HEK293 (cell line): ENCODE measurements around the gene CATSPER1.

ENCODE experiments used
- BCL6B ChIP-seq: fragments of 450-650 bp; formaldehyde crosslinking; IDR thresholded peaks from 2 replicates; pipeline ENCODE4 v1.5.1; 2017; ENCODE audit warnings: missing biosample characterization, missing genetic modification characterization
- GLI2 ChIP-seq: fragments of 450-650 bp; formaldehyde crosslinking; IDR thresholded peaks from 2 replicates; pipeline ENCODE4; 2017; ENCODE audit warnings: missing biosample characterization, missing genetic modification characterization, low read depth, borderline replicate concordance
- HOXD13 ChIP-seq: sonication (generic); formaldehyde crosslinking; IDR thresholded peaks from 2 replicates; pipeline ENCODE4 v1.8.0; 2022; ENCODE audit warnings: missing genetic modification reagents, borderline replicate concordance
- MEIS1 ChIP-seq: sonication (generic); formaldehyde crosslinking; IDR thresholded peaks from 2 replicates; pipeline ENCODE4 v1.8.1; 2022; ENCODE audit warnings: missing genetic modification reagents, mild to moderate bottlenecking, borderline replicate concordance
- MYNN ChIP-seq: fragments of 450-650 bp; formaldehyde crosslinking; IDR thresholded peaks from 2 replicates; pipeline ENCODE4 v1.5.1; 2016; ENCODE audit warnings: missing biosample characterization, missing genetic modification characterization, borderline replicate concordance
- OSR2 ChIP-seq: fragments of 450-650 bp; formaldehyde crosslinking; IDR thresholded peaks from 2 replicates; pipeline ENCODE4 v1.5.1; 2016; ENCODE audit warnings: missing biosample characterization, missing genetic modification characterization
- PBX3 ChIP-seq: sonication (generic); formaldehyde crosslinking; IDR thresholded peaks from 2 replicates; pipeline ENCODE4 v1.8.1; 2022; ENCODE audit warnings: mild to moderate bottlenecking, moderate library complexity, missing genetic modification reagents
- RBAK ChIP-seq: fragments of 450-650 bp; formaldehyde crosslinking; IDR thresholded peaks from 2 replicates; pipeline ENCODE4 v1.5.1; 2016; ENCODE audit warnings: missing biosample characterization, missing genetic modification characterization
- SP2 ChIP-seq: fragments of 450-650 bp; formaldehyde crosslinking; IDR thresholded peaks from 2 replicates; pipeline ENCODE4 v1.5.1; 2016; ENCODE audit warnings: missing biosample characterization, missing genetic modification characterization
- TRIM28 ChIP-seq: IDR thresholded peaks from 2 replicates; pipeline ENCODE4 v1.6.1; 2011; ENCODE audit warnings: low read length, control low read depth, borderline replicate concordance
- TSHZ1 ChIP-seq: fragments of 450-650 bp; formaldehyde crosslinking; IDR thresholded peaks from 2 replicates; pipeline ENCODE4 v1.5.1; 2016; ENCODE audit warnings: missing biosample characterization, missing genetic modification characterization, borderline replicate concordance
- ZBTB1 ChIP-seq: fragments of 450-650 bp; formaldehyde crosslinking; IDR thresholded peaks from 2 replicates; pipeline ENCODE4 v1.5.1; 2016; ENCODE audit warnings: missing biosample characterization, missing genetic modification characterization
- ZBTB17 ChIP-seq: fragments of 450-650 bp; formaldehyde crosslinking; IDR thresholded peaks from 2 replicates; pipeline ENCODE4 v1.5.1; 2016; ENCODE audit warnings: missing biosample characterization, missing genetic modification characterization
- ZBTB21 ChIP-seq: fragments of 450-650 bp; formaldehyde crosslinking; IDR thresholded peaks from 2 replicates; pipeline ENCODE4 v1.5.1; 2017; ENCODE audit warnings: missing biosample characterization, missing genetic modification characterization
- ZBTB7A ChIP-seq: fragments of 450-650 bp; formaldehyde crosslinking; IDR thresholded peaks from 2 replicates; pipeline ENCODE4 v1.5.1; 2016; ENCODE audit warnings: low read depth, missing biosample characterization, missing genetic modification characterization
- ZEB2 ChIP-seq: fragments of 450-650 bp; formaldehyde crosslinking; IDR thresholded peaks from 2 replicates; pipeline ENCODE4 v1.5.1; 2016; ENCODE audit warnings: missing biosample characterization, missing genetic modification characterization
- ZFP3 ChIP-seq: fragments of 450-650 bp; formaldehyde crosslinking; IDR thresholded peaks from 2 replicates; pipeline ENCODE4 v1.5.1; 2016; ENCODE audit warnings: low read depth, missing biosample characterization, missing genetic modification characterization
- ZFP37 ChIP-seq: fragments of 450-650 bp; formaldehyde crosslinking; IDR thresholded peaks from 2 replicates; pipeline ENCODE4 v1.5.1; 2016; ENCODE audit warnings: missing biosample characterization, missing genetic modification characterization
- ZFP41 ChIP-seq: fragments of 450-650 bp; formaldehyde crosslinking; IDR thresholded peaks from 2 replicates; pipeline ENCODE4 v1.5.1; 2016; ENCODE audit warnings: missing biosample characterization, missing genetic modification characterization, borderline replicate concordance
- ZNF2 ChIP-seq: fragments of 450-650 bp; formaldehyde crosslinking; IDR thresholded peaks from 2 replicates; pipeline ENCODE4 v1.5.1; 2016; ENCODE audit warnings: missing biosample characterization, missing genetic modification characterization
- ZNF341 ChIP-seq: fragments of 450-650 bp; formaldehyde crosslinking; IDR thresholded peaks from 2 replicates; pipeline ENCODE4; 2016; ENCODE audit warnings: low read depth, missing biosample characterization, missing genetic modification characterization
- ZNF350 ChIP-seq: fragments of 450-650 bp; formaldehyde crosslinking; IDR thresholded peaks from 2 replicates; pipeline ENCODE4 v1.5.0; 2017; ENCODE audit warnings: missing biosample characterization, mild to moderate bottlenecking, missing genetic modification characterization
- ZNF354C ChIP-seq: fragments of 450-650 bp; formaldehyde crosslinking; IDR thresholded peaks from 2 replicates; pipeline ENCODE4 v1.5.1; 2016; ENCODE audit warnings: missing biosample characterization, missing genetic modification characterization, low read depth, borderline replicate concordance
- ZNF362 ChIP-seq: fragments of 450-650 bp; formaldehyde crosslinking; IDR thresholded peaks from 2 replicates; pipeline ENCODE4 v1.5.1; 2016; ENCODE audit warnings: missing biosample characterization, missing genetic modification characterization
- ZNF366 ChIP-seq: fragments of 450-650 bp; formaldehyde crosslinking; conservative IDR thresholded peaks from 2 replicates; pipeline ENCODE4 v1.5.1; 2016; ENCODE audit warnings: missing biosample characterization, missing genetic modification characterization
- ZNF37A ChIP-seq: fragments of 450-650 bp; IDR thresholded peaks from 2 replicates; pipeline ENCODE4 v1.5.1; 2018; ENCODE audit warnings: missing biosample characterization, missing genetic modification characterization
- ZNF404 ChIP-seq: fragments of 450-650 bp; formaldehyde crosslinking; IDR thresholded peaks from 2 replicates; pipeline ENCODE4 v1.5.1; 2017; ENCODE audit warnings: missing biosample characterization, missing genetic modification characterization
- ZNF416 ChIP-seq: fragments of 450-650 bp; formaldehyde crosslinking; IDR thresholded peaks from 2 replicates; pipeline ENCODE4 v1.5.1; 2016; ENCODE audit warnings: missing biosample characterization, missing genetic modification characterization
- ZNF488 ChIP-seq: fragments of 450-650 bp; formaldehyde crosslinking; IDR thresholded peaks from 2 replicates; pipeline ENCODE4 v1.5.1; 2016; ENCODE audit warnings: missing biosample characterization, missing genetic modification characterization
- ZNF529 ChIP-seq: fragments of 450-650 bp; formaldehyde crosslinking; IDR thresholded peaks from 2 replicates; pipeline ENCODE4 v1.5.1; 2017; ENCODE audit warnings: missing genetic modification characterization, missing biosample characterization; ENCODE audit not compliant: insufficient replicate concordance
- ZNF530 ChIP-seq: fragments of 450-650 bp; formaldehyde crosslinking; IDR thresholded peaks from 2 replicates; pipeline ENCODE4 v1.5.1; 2016; ENCODE audit warnings: low read depth, missing biosample characterization, missing genetic modification characterization
- ZNF549 ChIP-seq: fragments of 450-650 bp; IDR thresholded peaks from 2 replicates; pipeline ENCODE4 v1.5.1; 2018; ENCODE audit warnings: missing biosample characterization, missing genetic modification characterization, mild to moderate bottlenecking, inconsistent platforms, moderate library complexity
- ZNF610 ChIP-seq: fragments of 450-650 bp; formaldehyde crosslinking; IDR thresholded peaks from 2 replicates; pipeline ENCODE4 v1.5.1; 2016; ENCODE audit warnings: missing biosample characterization, missing genetic modification characterization, borderline replicate concordance
- ZNF658 ChIP-seq: fragments of 450-650 bp; formaldehyde crosslinking; IDR thresholded peaks from 2 replicates; pipeline ENCODE4; 2016; ENCODE audit warnings: missing biosample characterization, missing genetic modification characterization
- ZNF660 ChIP-seq: fragments of 450-650 bp; IDR thresholded peaks from 2 replicates; pipeline ENCODE4 v1.5.1; 2018; ENCODE audit warnings: missing biosample characterization, mild to moderate bottlenecking, missing genetic modification characterization
- ZNF777 ChIP-seq: fragments of 450-650 bp; formaldehyde crosslinking; IDR thresholded peaks from 2 replicates; pipeline ENCODE4 v1.5.1; 2017; ENCODE audit warnings: missing biosample characterization, missing genetic modification characterization, borderline replicate concordance

The CATSPER1 gene

GRCh38 chr11:66045177-66045639 is 18.9 kb upstream of the CATSPER1 start (continued):
- TF ChIP-seq ZBTB7A (tag by site-specific recombination) (no peak), ZNF777 (no peak), ZFP37 (no peak), ZNF354C (tag by site-specific recombination) (no peak), OSR2 (tag by site-specific recombination) (no peak), ZNF416 (no peak), RBAK (tag by site-specific recombination) (no peak), GLI2 (no peak), ZNF404 (tag by site-specific recombination) (no peak), ZFP3 (no peak), HOXD13 (no peak), ZNF37A (no peak), ZNF660 (tag by site-specific recombination) (0 out of 2 replicates have a peak, but pooled peaks have one; percentile 24), ZBTB21 (tag by site-specific recombination) (no peak), SP2 (tag by site-specific recombination) (no peak), PBX3 (CRISPR knock-in tag) (no peak), ZBTB17 (tag by site-specific recombination) (peak; percentile 54), ZNF341 (tag by site-specific recombination) (0 out of 2 replicates have a peak, but pooled peaks have one; percentile 8), ZEB2 (tag by site-specific recombination) (0 out of 2 replicates have a peak, but pooled peaks have one; percentile 14), ZNF610 (no peak), ZNF529 (no peak), ZNF549 (tag by site-specific recombination) (no peak), MEIS1 (CRISPR knock-in tag) (no peak), TSHZ1 (tag by site-specific recombination) (no peak), ZNF366 (tag by site-specific recombination) (no peak), MYNN (tag by site-specific recombination) (no peak), ZNF488 (tag by site-specific recombination) (no peak), ZNF350 (tag by site-specific recombination) (no peak), ZNF658 (tag by site-specific recombination) (no peak), ZNF2 (tag by site-specific recombination) (no peak), ZNF362 (tag by site-specific recombination) (no peak), ZNF530 (no peak), ZFP41 (tag by site-specific recombination) (no peak), TRIM28 (no peak), ZBTB1 (tag by site-specific recombination) (no peak), BCL6B (tag by site-specific recombination) (no peak)
